Transverse colon (tissue), 4 donors: Measurements from ENCODE around the gene FLACC1.

Source experiments
- POLR2AphosphoS5 ChIP-seq, 3 donors: sonication (generic); formaldehyde crosslinking; IDR thresholded peaks; one replicate each; pipeline ENCODE4 v1.6.1; 2016; ENCODE audit warnings: antibody characterized with exemption in 3 of 3
- TF ChIP-seq, protein P1 (sequence below), 5 experiments: fragments of 200-600 bp in 3 of 5; fragments of 450-650 bp in 2 of 5; sonication (generic) in 3 of 5; IDR thresholded peaks; 1 replicate in 2 of 5; 2 replicates in 3 of 5; pipeline ENCODE4 v1.5.1; 2016 to 2017; ENCODE audit warnings: antibody characterized with exemption in 5 of 5, inconsistent platforms in 3 of 5, mild to moderate bottlenecking in 2 of 5, moderate library complexity in 1 of 5

DNA sequence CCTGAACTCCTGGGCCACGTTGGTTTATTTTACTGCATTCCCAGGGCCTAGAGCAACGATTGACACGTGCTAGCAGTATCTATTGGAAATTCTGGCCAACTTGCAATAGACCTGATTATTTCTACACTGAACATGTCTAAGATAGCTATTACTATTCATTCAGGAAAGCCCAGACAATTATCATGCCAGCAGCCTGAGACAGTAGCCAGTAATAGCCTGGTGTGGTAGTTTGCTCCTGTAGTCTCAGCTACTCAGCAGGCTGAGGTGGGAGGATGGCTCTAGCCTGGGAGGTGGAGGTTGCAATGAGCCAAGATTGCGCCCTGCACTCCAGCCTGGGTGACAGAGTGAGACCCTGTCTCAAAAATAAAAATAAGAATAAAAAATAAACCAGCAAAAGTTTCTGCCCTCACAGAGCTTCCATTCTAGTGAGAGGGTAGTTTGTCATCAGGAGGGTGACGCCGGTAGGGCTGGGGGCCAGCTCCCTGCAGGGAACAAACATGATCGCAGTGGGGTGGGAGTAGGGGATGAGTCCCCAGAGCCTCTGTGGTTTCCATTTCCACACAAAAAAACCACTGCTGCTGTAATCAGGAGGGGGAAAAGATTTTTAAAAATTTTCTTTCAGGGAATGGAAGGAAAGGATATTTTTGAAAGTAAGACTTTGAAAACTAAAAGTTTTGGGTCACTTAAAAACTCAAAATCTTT, 92.5 kb downstream of the FLACC1 start:
- no peak for TF ChIP-seq POLR2AphosphoS5 (IDR thresholded peaks at IDR 0.05)
- TF ChIP-seq, protein P1, sequence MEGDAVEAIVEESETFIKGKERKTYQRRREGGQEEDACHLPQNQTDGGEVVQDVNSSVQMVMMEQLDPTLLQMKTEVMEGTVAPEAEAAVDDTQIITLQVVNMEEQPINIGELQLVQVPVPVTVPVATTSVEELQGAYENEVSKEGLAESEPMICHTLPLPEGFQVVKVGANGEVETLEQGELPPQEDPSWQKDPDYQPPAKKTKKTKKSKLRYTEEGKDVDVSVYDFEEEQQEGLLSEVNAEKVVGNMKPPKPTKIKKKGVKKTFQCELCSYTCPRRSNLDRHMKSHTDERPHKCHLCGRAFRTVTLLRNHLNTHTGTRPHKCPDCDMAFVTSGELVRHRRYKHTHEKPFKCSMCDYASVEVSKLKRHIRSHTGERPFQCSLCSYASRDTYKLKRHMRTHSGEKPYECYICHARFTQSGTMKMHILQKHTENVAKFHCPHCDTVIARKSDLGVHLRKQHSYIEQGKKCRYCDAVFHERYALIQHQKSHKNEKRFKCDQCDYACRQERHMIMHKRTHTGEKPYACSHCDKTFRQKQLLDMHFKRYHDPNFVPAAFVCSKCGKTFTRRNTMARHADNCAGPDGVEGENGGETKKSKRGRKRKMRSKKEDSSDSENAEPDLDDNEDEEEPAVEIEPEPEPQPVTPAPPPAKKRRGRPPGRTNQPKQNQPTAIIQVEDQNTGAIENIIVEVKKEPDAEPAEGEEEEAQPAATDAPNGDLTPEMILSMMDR (IDR thresholded peaks at IDR 0.05): no peak
